ENCODE data around the gene PRRC2C. TPM values are rescaled to one million over a fixed set of nuclear protein-coding genes. Genes with fewer than 3 reads are reported as not detected.

Gene PRRC2C
- total RNA-seq, 4 donors from 2014 or later = 52.0 to 79.2 (median 74.4) TPM

DNA sequence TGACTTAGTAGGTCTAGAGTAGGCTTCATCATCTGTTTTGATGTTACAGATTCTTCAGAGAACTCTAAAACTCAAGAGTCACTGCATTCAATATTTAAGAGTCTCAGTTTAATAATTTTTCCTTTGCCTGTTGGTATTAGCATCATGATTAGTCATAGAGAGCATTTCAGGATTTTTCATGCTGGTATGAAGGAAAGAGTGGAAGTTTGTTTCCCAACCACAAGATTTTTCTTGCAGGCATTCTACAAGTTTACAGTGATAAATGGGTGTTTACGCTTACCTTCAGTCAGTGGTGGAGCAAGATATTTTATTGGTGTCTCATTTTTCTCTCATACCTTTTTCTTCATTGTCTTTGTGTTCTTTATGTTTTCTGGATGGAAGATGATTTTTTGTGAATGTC, 78.3 kb downstream of the PRRC2C start:
- Histone ChIP-seq H3K27me3 (no peaks in the 10 kb centered on the region), H3K27ac (no peak overlapping the region), H3K36me3 (peaks cover 11 to 94% of the 10 kb centered on the region in 2 donors), H3K4me1 (no peaks in the 10 kb centered on the region), H3K9me3 (no peaks in the 10 kb centered on the region), H3K4me3 (no peak overlapping the region)
- TF ChIP-seq CTCF (IDR thresholded peaks at IDR 0.05) (no peak), POLR2AphosphoS5 (IDR thresholded peaks at IDR 0.05) (no peak), EP300 (IDR thresholded peaks at IDR 0.05) (no peak), POLR2A (IDR thresholded peaks at IDR 0.05) (no peak)
- ATAC-seq = no peak
- 75 to 89% methylated on average over 1 of the region's 1 CpG for WGBS, 2 donors (ENCODE audit: low coverage in 1 of 2)

DNA sequence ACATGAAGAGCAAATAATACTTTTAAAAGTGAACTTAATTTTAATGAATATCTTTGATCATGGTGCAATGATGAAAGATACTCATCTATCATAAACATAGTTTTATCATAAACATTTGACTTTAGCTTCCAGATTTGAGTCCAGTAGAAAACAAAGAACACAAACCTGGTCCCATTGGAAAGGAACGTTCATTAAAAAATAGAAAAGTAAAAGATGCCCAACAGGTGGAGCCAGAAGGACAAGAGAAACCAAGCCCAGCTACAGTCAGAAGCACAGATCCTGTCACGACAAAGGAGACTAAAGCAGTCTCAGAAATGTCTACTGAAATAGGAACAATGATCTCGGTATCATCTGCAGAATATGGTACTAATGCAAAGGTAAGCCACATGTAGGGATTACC, 81.1 kb downstream of the PRRC2C start:
- H3K27ac ChIP-seq = no peak overlapping the region
- H3K4me3 ChIP-seq = no peak overlapping the region
- H3K36me3 ChIP-seq = peaks cover 9 to 84% of the 10 kb centered on the region in 2 donors
- no peaks in the 10 kb centered on the region for H3K27me3 ChIP-seq
- WGBS, 2 donors (ENCODE audit: low coverage in 1 of 2) = 48 to 52% methylated on average over 3 of the region's 3 CpGs
- ATAC-seq = no peak
- no peaks in the 10 kb centered on the region for H3K9me3 ChIP-seq
- H3K4me1 ChIP-seq = no peaks in the 10 kb centered on the region
- TF ChIP-seq POLR2A (IDR thresholded peaks at IDR 0.05) (no peak), EP300 (IDR thresholded peaks at IDR 0.05) (no peak), POLR2AphosphoS5 (IDR thresholded peaks at IDR 0.05) (no peak), CTCF (IDR thresholded peaks at IDR 0.05) (peak in 1 of 4 experiments; percentile 9)

DNA sequence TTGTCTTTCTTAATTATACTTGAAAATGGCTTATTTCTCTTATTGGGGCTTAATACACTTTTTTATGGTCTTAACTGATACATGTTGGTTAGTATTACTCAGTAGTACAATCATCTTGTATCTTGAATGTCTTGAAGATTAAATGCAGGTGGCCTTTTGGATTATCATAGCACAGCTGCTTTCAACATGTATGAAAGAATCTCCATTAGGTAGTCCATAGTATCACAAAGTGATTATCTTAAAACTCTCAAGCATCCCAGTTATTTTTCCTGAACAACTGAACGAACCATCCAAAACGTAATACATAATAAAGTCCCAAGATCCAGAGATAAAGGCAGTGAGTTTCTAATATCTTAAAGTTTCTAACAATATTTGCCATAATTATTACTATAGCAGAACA, 85.0 kb downstream of the PRRC2C start:
- Histone ChIP-seq H3K36me3 (peaks cover 9 to 78% of the 10 kb centered on the region in 2 donors), H3K4me1 (no peaks in the 10 kb centered on the region), H3K4me3 (no peak overlapping the region), H3K9me3 (no peaks in the 10 kb centered on the region), H3K27ac (no peak overlapping the region), H3K27me3 (no peaks in the 10 kb centered on the region)
- 73 to 74% methylated on average over 2 of the region's 2 CpGs for WGBS, 2 donors (ENCODE audit: low coverage in 1 of 2)
- TF ChIP-seq POLR2A (IDR thresholded peaks at IDR 0.05) (no peak), EP300 (IDR thresholded peaks at IDR 0.05) (no peak), CTCF (IDR thresholded peaks at IDR 0.05) (no peak), POLR2AphosphoS5 (IDR thresholded peaks at IDR 0.05) (no peak)
- ATAC-seq = no peak

DNA sequence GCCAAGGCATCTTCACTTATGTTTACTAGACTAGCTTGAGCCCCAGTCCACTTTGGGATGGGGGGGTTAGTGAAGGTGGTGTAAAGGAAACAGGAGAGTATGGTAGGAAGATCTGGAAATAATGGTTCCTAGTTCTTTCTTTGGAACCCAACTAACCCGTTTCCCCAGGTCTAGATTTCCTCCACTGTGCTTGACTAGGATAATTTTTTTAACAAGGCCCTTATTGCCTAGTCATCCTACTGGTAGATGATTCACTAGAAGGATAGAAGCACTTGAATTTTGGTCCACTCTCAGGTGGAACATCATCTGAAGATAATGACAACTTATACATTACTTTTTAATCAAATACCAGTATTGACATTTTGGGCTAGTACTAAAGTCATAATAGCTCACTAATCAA, 90.8 kb downstream of the PRRC2C start:
- peaks cover 3 to 88% of the 10 kb centered on the region in 2 donors for H3K36me3 ChIP-seq
- 80% methylated on average over 1 of the region's 1 CpG for WGBS, 2 donors (ENCODE audit: low coverage in 1 of 2)

More for the DNA sequence above, 90.8 kb downstream of the PRRC2C start:
- no peaks in the 10 kb centered on the region for H3K4me1 ChIP-seq
- ATAC-seq = no peak
- H3K9me3 ChIP-seq = no peaks in the 10 kb centered on the region
- H3K4me3 ChIP-seq = no peak overlapping the region
- H3K27me3 ChIP-seq = no peaks in the 10 kb centered on the region
- TF ChIP-seq EP300 (IDR thresholded peaks at IDR 0.05) (no peak), CTCF (IDR thresholded peaks at IDR 0.05) (no peak), POLR2AphosphoS5 (IDR thresholded peaks at IDR 0.05) (no peak), POLR2A (IDR thresholded peaks at IDR 0.05) (no peak)
- no peak overlapping the region for H3K27ac ChIP-seq
